ENCODE results near the gene UBR3. TPM values are rescaled to one million over a fixed set of nuclear protein-coding genes. Genes with fewer than 3 reads are reported as not detected.

UBR3 gene
- total and polyA plus RNA-seq, 2 experiments from 2014 or later, result 10.7 to 28.0 TPM

- Mint-ChIP-seq H3K27ac (no peak overlapping the region), H3K9me3 (peaks cover 6% of the 10 kb centered on the region; the same call in 2 of the 3 replicates), H3K4me3 (no peak overlapping the region), H3K4me1 (peaks cover 34% of the 10 kb centered on the region), H3K36me3 (ENCODE audit: low read depth) (peaks cover 22% of the 10 kb centered on the region; the same call in 2 of the 3 replicates), H3K27me3 (ENCODE audit: insufficient read depth, low read depth, poor library complexity) (peaks cover 1% of the 10 kb centered on the region)
- H3K27ac ChIP-seq (ENCODE audit: low read depth), result no peak overlapping the region
- H4K20me1 ChIP-seq (replicated peaks; ENCODE audit: insufficient read depth), result no peaks in the 10 kb centered on the region
- H3K4me1 ChIP-seq (ENCODE audit: insufficient read depth), result peaks cover 42% of the 10 kb centered on the region
- 0 out of 2 replicates have a peak, but pooled peaks cover 3% of the 10 kb centered on the region for H3K36me3 ChIP-seq (ENCODE audit: insufficient read depth)
- ATAC-seq (no peak), DNase-seq (ENCODE audit: low spot score) (no peak)
- TF ChIP-seq, protein P1, sequence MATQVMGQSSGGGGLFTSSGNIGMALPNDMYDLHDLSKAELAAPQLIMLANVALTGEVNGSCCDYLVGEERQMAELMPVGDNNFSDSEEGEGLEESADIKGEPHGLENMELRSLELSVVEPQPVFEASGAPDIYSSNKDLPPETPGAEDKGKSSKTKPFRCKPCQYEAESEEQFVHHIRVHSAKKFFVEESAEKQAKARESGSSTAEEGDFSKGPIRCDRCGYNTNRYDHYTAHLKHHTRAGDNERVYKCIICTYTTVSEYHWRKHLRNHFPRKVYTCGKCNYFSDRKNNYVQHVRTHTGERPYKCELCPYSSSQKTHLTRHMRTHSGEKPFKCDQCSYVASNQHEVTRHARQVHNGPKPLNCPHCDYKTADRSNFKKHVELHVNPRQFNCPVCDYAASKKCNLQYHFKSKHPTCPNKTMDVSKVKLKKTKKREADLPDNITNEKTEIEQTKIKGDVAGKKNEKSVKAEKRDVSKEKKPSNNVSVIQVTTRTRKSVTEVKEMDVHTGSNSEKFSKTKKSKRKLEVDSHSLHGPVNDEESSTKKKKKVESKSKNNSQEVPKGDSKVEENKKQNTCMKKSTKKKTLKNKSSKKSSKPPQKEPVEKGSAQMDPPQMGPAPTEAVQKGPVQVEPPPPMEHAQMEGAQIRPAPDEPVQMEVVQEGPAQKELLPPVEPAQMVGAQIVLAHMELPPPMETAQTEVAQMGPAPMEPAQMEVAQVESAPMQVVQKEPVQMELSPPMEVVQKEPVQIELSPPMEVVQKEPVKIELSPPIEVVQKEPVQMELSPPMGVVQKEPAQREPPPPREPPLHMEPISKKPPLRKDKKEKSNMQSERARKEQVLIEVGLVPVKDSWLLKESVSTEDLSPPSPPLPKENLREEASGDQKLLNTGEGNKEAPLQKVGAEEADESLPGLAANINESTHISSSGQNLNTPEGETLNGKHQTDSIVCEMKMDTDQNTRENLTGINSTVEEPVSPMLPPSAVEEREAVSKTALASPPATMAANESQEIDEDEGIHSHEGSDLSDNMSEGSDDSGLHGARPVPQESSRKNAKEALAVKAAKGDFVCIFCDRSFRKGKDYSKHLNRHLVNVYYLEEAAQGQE (IDR thresholded peaks at IDR 0.05; ENCODE audit: unreplicated experiment), result no peak
- no peak for TF ChIP-seq CREB1 (CRISPR knock-in tag; IDR thresholded peaks at IDR 0.05; ENCODE audit: low read depth)
- TF ChIP-seq JUNB (IDR thresholded peaks at IDR 0.05; ENCODE audit: unreplicated experiment), result no peak
- TF ChIP-seq POLR2AphosphoS5 (IDR thresholded peaks at IDR 0.05; ENCODE audit: low read depth), result no peak
- no peak for TF ChIP-seq ZNF462 (CRISPR knock-in tag; IDR thresholded peaks at IDR 0.05)
- TF ChIP-seq ZNF331 (CRISPR knock-in tag; IDR thresholded peaks at IDR 0.05; ENCODE audit: low read depth), result no peak
- TF ChIP-seq CTCF (conservative IDR thresholded peaks at IDR 0.05; ENCODE audit: low read depth in 2 of 2), result no peak
- no peak overlapping the region for H2AFZ ChIP-seq
- H3F3A ChIP-seq (replicated peaks; ENCODE audit: low read depth), result no peaks in the 10 kb centered on the region
- H3K27me3 ChIP-seq (ENCODE audit: insufficient read depth), result no peaks in the 10 kb centered on the region
- no peak overlapping the region for H3K4me3 ChIP-seq
- no peaks in the 10 kb centered on the region for H3K79me2 ChIP-seq (replicated peaks; ENCODE audit: insufficient read depth)
- no peaks in the 10 kb centered on the region for H3K9me2 ChIP-seq (ENCODE audit: insufficient read depth)
- H3K4me2 ChIP-seq, result no peak overlapping the region
Observed at GRCh38 chr2:170076189-170076588, 248.9 kb downstream of the UBR3 start.

Data from GM23338 (cell line).